Nephron (organoid): ENCODE results near the gene RNU6-7.

Source experiments
- H3K27ac Mint-ChIP-seq, 3 experiments: 2 replicates each; pipeline ENCODE4 v1.8.0; 2020; ENCODE audit warnings: mixed read lengths in 3 of 3, mild to moderate bottlenecking in 2 of 3, moderate library complexity in 1 of 3
- H3K27me3 Mint-ChIP-seq: 2 replicates; pipeline ENCODE4 v1.8.0; 2021; ENCODE audit warnings: low read depth, mild to moderate bottlenecking, moderate library complexity, mixed read lengths
- H3K36me3 Mint-ChIP-seq: 2 replicates; pipeline ENCODE4 v1.8.0; 2020; ENCODE audit warnings: low read depth, mixed read lengths
- H3K4me1 Mint-ChIP-seq: 2 replicates; pipeline ENCODE4 v1.8.0; 2020; ENCODE audit warnings: mixed read lengths
- H3K4me3 Mint-ChIP-seq, 3 experiments: 2 replicates each; pipeline ENCODE4 v1.8.0; 2020; ENCODE audit warnings: mild to moderate bottlenecking in 3 of 3, mixed read lengths in 3 of 3, moderate library complexity in 2 of 3
- H3K9me3 Mint-ChIP-seq: 2 replicates; pipeline ENCODE4 v1.8.0; 2020; ENCODE audit warnings: mixed read lengths
- CTCF ChIP-seq, 3 experiments: fragments of 200-600 bp; sonication (generic); IDR thresholded peaks; one replicate each; pipeline ENCODE4 v1.5.0; 2021; ENCODE audit warnings: antibody characterized with exemption in 3 of 3; ENCODE audit not compliant: unreplicated experiment in 3 of 3

The RNU6-7 gene

GRCh38 chr14:32201193-32201815 lies 541 bp upstream of the RNU6-7 start:
- TF ChIP-seq CTCF (IDR thresholded peaks at IDR 0.05; ENCODE audit: unreplicated experiment in 3 of 3): no peak
- Mint-ChIP-seq H3K4me3 (peak overlapping the region; percentile 94 to 95 (median 94)), H3K27ac (peak overlapping the region; percentile 99 to 100 (median 99)), H3K9me3 (no peaks in the 10 kb centered on the region), H3K36me3 (no peaks in the 10 kb centered on the region), H3K27me3 (peaks cover 1% of the 10 kb centered on the region), H3K4me1 (peaks cover 12% of the 10 kb centered on the region)

GRCh38 chr14:32202491-32202997 lies 699 bp downstream of the RNU6-7 start:
- H3K27me3 Mint-ChIP-seq: peaks cover 6% of the 10 kb centered on the region
- peak overlapping the region; percentile 94 to 95 (median 94) for H3K4me3 Mint-ChIP-seq
- H3K27ac Mint-ChIP-seq: peak overlapping the region; percentile 99 to 100 (median 99)
- no peak for TF ChIP-seq CTCF (IDR thresholded peaks at IDR 0.05; ENCODE audit: unreplicated experiment in 3 of 3)
- H3K36me3 Mint-ChIP-seq: no peaks in the 10 kb centered on the region
- H3K4me1 Mint-ChIP-seq: peaks cover 12% of the 10 kb centered on the region
- H3K9me3 Mint-ChIP-seq: no peaks in the 10 kb centered on the region

DNA sequence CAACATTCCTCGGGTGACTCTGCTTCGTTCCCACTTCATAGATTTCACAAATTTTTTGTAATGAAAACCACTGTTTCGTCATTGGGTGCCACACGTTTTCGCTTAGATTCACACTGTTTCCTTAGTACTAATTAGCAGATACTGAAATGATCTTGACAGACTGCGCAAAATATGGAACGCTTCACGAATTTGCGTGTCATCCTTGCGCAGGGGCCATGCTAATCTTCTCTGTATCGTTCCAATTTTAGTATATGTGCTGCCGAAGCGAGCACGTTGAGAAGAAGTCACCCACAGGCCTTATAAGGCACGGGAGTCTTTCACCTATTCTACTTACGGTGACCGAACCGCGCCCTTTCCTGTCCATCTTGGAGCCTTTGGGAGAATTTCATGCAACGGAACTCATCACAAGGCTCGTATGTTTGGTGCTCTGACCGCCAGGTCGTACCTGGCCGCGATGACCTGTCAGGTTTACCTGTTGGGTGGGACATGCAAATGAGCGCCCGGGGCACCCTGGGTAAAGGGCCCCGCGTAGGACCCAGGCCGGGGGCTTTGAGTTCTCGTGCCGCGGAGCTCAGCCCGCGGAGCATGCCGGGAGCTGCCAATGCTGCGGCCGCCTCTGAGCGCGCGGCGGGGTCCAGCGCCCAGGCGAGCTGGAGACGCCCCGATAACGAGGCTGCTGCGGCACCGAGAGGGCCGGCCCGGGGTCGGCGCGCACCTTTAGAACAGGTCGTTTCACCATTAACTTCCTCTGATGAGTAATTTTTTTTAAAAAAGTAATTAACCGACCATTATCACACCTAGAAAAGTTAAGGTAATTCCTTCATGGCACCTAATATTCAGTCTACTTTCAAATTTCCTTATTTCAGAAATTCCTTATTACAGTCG lies 1.4 kb downstream of the RNU6-7 start, which contains the start of gene RNU6-8:
RNU6-8 (minus strand) TSS at position 272 of the 885 bp plus-strand sequence.
- TF ChIP-seq CTCF (IDR thresholded peaks at IDR 0.05; ENCODE audit: unreplicated experiment in 3 of 3): no peak
- Mint-ChIP-seq H3K27ac (peak within 1 kb of the TSS; percentile 99 to 100 (median 99)), H3K27me3 (peaks cover 6% of the 10 kb centered on the region), H3K4me3 (peak within 1 kb of the TSS; percentile 94 to 95 (median 94)), H3K4me1 (peaks cover 12% of the 10 kb centered on the region), H3K9me3 (no peaks in the 10 kb centered on the region), H3K36me3 (no peaks in the 10 kb centered on the region)

DNA sequence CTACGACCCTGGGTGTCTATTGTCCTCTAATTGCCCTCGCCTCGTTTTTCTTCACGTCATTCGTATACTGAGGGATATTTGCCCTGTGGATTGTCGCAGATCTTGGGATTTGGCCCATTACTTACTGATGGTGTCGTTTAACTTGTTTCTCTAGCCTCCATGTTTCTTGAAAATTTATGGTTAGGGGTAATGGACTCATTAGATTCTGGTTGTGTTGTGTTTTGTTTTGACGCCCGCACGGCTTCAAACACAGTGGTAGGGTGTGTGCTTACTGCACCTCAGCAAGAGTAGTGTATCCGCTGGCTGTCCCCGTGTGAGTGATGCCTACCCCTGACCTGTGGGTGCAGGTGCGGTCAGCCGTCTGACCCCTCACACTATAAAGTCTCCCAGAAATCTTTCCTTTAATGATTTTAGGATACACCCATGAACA lies 2.1 kb downstream of the RNU6-7 start:
- Mint-ChIP-seq H3K4me1 (peaks cover 12% of the 10 kb centered on the region), H3K36me3 (no peaks in the 10 kb centered on the region), H3K9me3 (no peaks in the 10 kb centered on the region), H3K4me3 (peak overlapping the region; percentile 94 to 95 (median 94)), H3K27ac (peak overlapping the region; percentile 99 to 100 (median 99)), H3K27me3 (peaks cover 6% of the 10 kb centered on the region)
- no peak for TF ChIP-seq CTCF (IDR thresholded peaks at IDR 0.05; ENCODE audit: unreplicated experiment in 3 of 3)

GRCh38 chr14:32205554-32205953 lies 3.7 kb downstream of the RNU6-7 start:
- Mint-ChIP-seq H3K4me3 (peak overlapping the region in 2 of 3 experiments; percentile 6 to 31), H3K4me1 (peaks cover 12% of the 10 kb centered on the region), H3K36me3 (no peaks in the 10 kb centered on the region), H3K27ac (no peak overlapping the region), H3K9me3 (peaks cover 2% of the 10 kb centered on the region), H3K27me3 (peaks cover 6% of the 10 kb centered on the region)
- TF ChIP-seq CTCF (IDR thresholded peaks at IDR 0.05; ENCODE audit: unreplicated experiment in 3 of 3): no peak
